AG04450 (cell line): ENCODE data around the gene RAP1GAP. TPM values are rescaled to one million over a fixed set of nuclear protein-coding genes. Genes with fewer than 3 reads are reported as not detected.

ENCODE experiments used
- CTCF ChIA-PET: fragments of 300-600, 350-600 bp; formaldehyde crosslinking; extraction: SDS; loops from one replicate; lab custom pipeline; 2022; ENCODE audit warnings: antibody characterized with exemption, inconsistent platforms; lab: Charles Lee
- POLR2A ChIA-PET: fragments of 350-600 bp; formaldehyde crosslinking; extraction: SDS; loops from one replicate; lab custom pipeline; 2021; ENCODE audit warnings: antibody characterized with exemption, inconsistent platforms; lab: Yijun Ruan, JAX
- DNase-seq: peaks from one replicate; pipeline ENCODE4 v3.0.0-alpha.2; 2011; ENCODE audit warnings: low read depth, low spot score
- H3K27ac ChIP-seq: one replicate; pipeline ENCODE4 v1.5.1; 2012; ENCODE audit warnings: low read depth, low read length, control low read depth
- H3K27me3 ChIP-seq: one replicate; pipeline ENCODE4 v1.6.0; 2012; ENCODE audit warnings: low read length; ENCODE audit not compliant: control insufficient read depth, insufficient read depth
- H3K4me3 ChIP-seq: 2 replicates; pipeline ENCODE4 v1.5.1; 2011; ENCODE audit warnings: mild to moderate bottlenecking, low read depth, low read length, control low read depth
- H3K9me3 ChIP-seq: 2 replicates; pipeline ENCODE4 v1.5.1; 2012; ENCODE audit warnings: low read length; ENCODE audit not compliant: control insufficient read depth, insufficient read depth
- CTCF ChIP-seq: IDR thresholded peaks from 2 replicates; pipeline ENCODE4 v1.5.1; 2011; ENCODE audit warnings: low read depth, low read length, control low read depth, inconsistent platforms
- polyA plus RNA-seq: library from polyadenylated mRNA; depleted of rRNA; stranded (reverse); fragments of >200 nt; gene quantifications from 2 replicates; pipeline ENCODE4 v1.2.3, GENCODE V29; 2011

RAP1GAP gene
- polyA plus RNA-seq, 1 experiment: 0.14 TPM

- ChIA-PET POLR2A (interaction anchor here (0.7 kb wide), 1 partner anchor 24 kb away, joined by 6 read pairs; no protein-coding TSS in a partner anchor), CTCF (interaction anchor here (0.9 kb wide), 1 partner anchor 13 kb away, joined by 3 read pairs; no protein-coding TSS in a partner anchor)
- DNase-seq: no peak
- no peaks in the 10 kb centered on the region for H3K9me3 ChIP-seq
- H3K27ac ChIP-seq: no peak overlapping the region
- no peaks in the 10 kb centered on the region for H3K27me3 ChIP-seq
- H3K4me3 ChIP-seq: no peak overlapping the region
- no peak for TF ChIP-seq CTCF
Observed at GRCh38 chr1:21689661-21690372, 20.7 kb upstream of the RAP1GAP start.

GRCh38 chr1:21687081-21687529 is 17.9 kb upstream of the RAP1GAP start:
- ChIA-PET CTCF (no interaction called here), POLR2A (no interaction called here)
- Histone ChIP-seq H3K27me3 (no peaks in the 10 kb centered on the region), H3K9me3 (no peaks in the 10 kb centered on the region), H3K27ac (no peak overlapping the region), H3K4me3 (no peak overlapping the region)
- DNase-seq: no peak
- no peak for TF ChIP-seq CTCF

GRCh38 chr1:21685946-21686678 is 17.0 kb upstream of the RAP1GAP start:
- H3K9me3 ChIP-seq: no peaks in the 10 kb centered on the region
- H3K27me3 ChIP-seq: no peaks in the 10 kb centered on the region
- DNase-seq: no peak
- no peak for TF ChIP-seq CTCF
- ChIA-PET POLR2A (no interaction called here), CTCF (interaction anchor here (0.6 kb wide), 1 partner anchor 117 kb away, joined by 3 read pairs; no protein-coding TSS in a partner anchor)
- no peak overlapping the region for H3K4me3 ChIP-seq
- no peak overlapping the region for H3K27ac ChIP-seq

- Histone ChIP-seq H3K27ac (no peak overlapping the region), H3K27me3 (no peaks in the 10 kb centered on the region), H3K4me3 (no peak overlapping the region), H3K9me3 (no peaks in the 10 kb centered on the region)
- TF ChIP-seq CTCF: no peak
- ChIA-PET CTCF (no interaction called here), POLR2A (interaction anchor here (0.6 to 1.1 kb wide), 2 partner anchors 60 to 181 kb away, joined by 3 to 8 read pairs; no protein-coding TSS in a partner anchor)
- DNase-seq: no peak
Observed at GRCh38 chr1:21681426-21681825, 12.3 kb upstream of the RAP1GAP start.
